NCI-H1930 (cell line): ENCODE measurements around the gene CNTLN.
"Not testable (repeated sequence)": the region's sequence is repeated elsewhere in the genome, so short reads cannot be mapped to it uniquely, and the experiment has no call there.

Source experiments
- DNase-seq, 2 experiments: peaks; one replicate each; lab custom pipeline; 2025; lab: John Stamatoyannopoulos, UW

The CNTLN gene

GRCh38 chr9:17134396-17135294, at the start of gene CNTLN:
CNTLN (plus strand) TSS chr9:17135040; CDS start chr9:17135066, 26 bp downstream.
- peak; percentile 87 to 94 for DNase-seq

GRCh38 chr9:17088566-17088965, 46.3 kb upstream of the CNTLN start:
- no peak for DNase-seq

GRCh38 chr9:17090041-17090440, 44.8 kb upstream of the CNTLN start:
- DNase-seq: no peak

- no peak for DNase-seq
These were observed 18.4 kb upstream of the CNTLN start for GRCh38 chr9:17116400-17116837.

- DNase-seq: no peak
These were observed 17.5 kb upstream of the CNTLN start for GRCh38 chr9:17117372-17117771.

GRCh38 chr9:17120203-17120602, 14.6 kb upstream of the CNTLN start:
- DNase-seq: no peak

GRCh38 chr9:17121264-17121663, 13.6 kb upstream of the CNTLN start:
- DNase-seq: no peak

GRCh38 chr9:17130291-17130690, 4.5 kb upstream of the CNTLN start:
- DNase-seq: no peak

GRCh38 chr9:17130725-17131124, 4.1 kb upstream of the CNTLN start:
- DNase-seq: no peak

- no peak for DNase-seq
These were observed 3.3 kb upstream of the CNTLN start for GRCh38 chr9:17131494-17131893.

- DNase-seq: no peak
These were observed 688 bp downstream of the CNTLN start for GRCh38 chr9:17135295-17136160.

GRCh38 chr9:17137566-17137965, 2.7 kb downstream of the CNTLN start:
- no peak for DNase-seq

- no peak for DNase-seq
These were observed 3.7 kb downstream of the CNTLN start for GRCh38 chr9:17138503-17138902.

- DNase-seq: no peak
These were observed 5.6 kb downstream of the CNTLN start for GRCh38 chr9:17140418-17140817.

- DNase-seq: no peak
These were observed 13.5 kb downstream of the CNTLN start for GRCh38 chr9:17148324-17148723.

- DNase-seq: no peak
These were observed 24.6 kb downstream of the CNTLN start for GRCh38 chr9:17159469-17159868.

GRCh38 chr9:17160327-17160726, 25.5 kb downstream of the CNTLN start:
- no peak for DNase-seq

GRCh38 chr9:17165764-17166163, 30.9 kb downstream of the CNTLN start:
- no peak for DNase-seq

- no peak for DNase-seq
These were observed 31.5 kb downstream of the CNTLN start for GRCh38 chr9:17166346-17166745.

- DNase-seq: no peak
These were observed 36.7 kb downstream of the CNTLN start for GRCh38 chr9:17171309-17172094.

- DNase-seq: not testable (repeated sequence)
These were observed 42.7 kb downstream of the CNTLN start for GRCh38 chr9:17177496-17177895.

GRCh38 chr9:17185481-17186029, 50.7 kb downstream of the CNTLN start:
- no peak for DNase-seq
